K562 (cell line): ENCODE data around the gene DNM1.

Experiments
- EP300 ChIP-seq: IDR thresholded peaks from 2 replicates; pipeline ENCODE4 v1.6.1; 2012; ENCODE audit warnings: low read length, improper control_type of control experiment
- POLR2A ChIP-seq: fragments of 450-650 bp; conservative IDR thresholded peaks from 2 replicates; pipeline ENCODE4 v1.6.1; 2016
- POLR2AphosphoS5 ChIP-seq: IDR thresholded peaks from 2 replicates; pipeline ENCODE4 v1.6.1; 2011; ENCODE audit warnings: mild to moderate bottlenecking, low read depth, low read length, moderate library complexity; ENCODE audit not compliant: control insufficient read depth, insufficient read depth
- RUNX1 ChIP-seq: sonication (generic); IDR thresholded peaks from 2 replicates; pipeline ENCODE4 v1.6.1; 2016; ENCODE audit warnings: antibody characterized with exemption, low read depth
- SMARCE1 ChIP-seq: fragments of 450-650 bp; IDR thresholded peaks from 2 replicates; pipeline ENCODE4 v1.7.1; 2016; ENCODE audit warnings: mild to moderate bottlenecking
- SNRNP70 ChIP-seq: fragments of 200-400 bp; formaldehyde crosslinking; optimal IDR thresholded peaks from 2 replicates; pipeline ENCODE3; 2017; ENCODE audit warnings: low read depth, low read length
- ZKSCAN8 ChIP-seq: fragments of 200-800 bp; sonication (Bioruptor generic); IDR thresholded peaks from 2 replicates; pipeline ENCODE4 v1.6.1; 2016; ENCODE audit warnings: missing genetic modification characterization, missing compliant biosample characterization
- ZZZ3 ChIP-seq: fragments of 450-650 bp; IDR thresholded peaks from 2 replicates; pipeline ENCODE4 v1.6.1; 2016; ENCODE audit warnings: antibody characterized with exemption, mild to moderate bottlenecking, moderate library complexity
- TF ChIP-seq, protein P1 (sequence below), 3 experiments: IDR thresholded peaks in 2 of 3; conservative IDR thresholded peaks in 1 of 3; 2 replicates each; pipeline ENCODE4 v1.5.1; 2011 to 2012; ENCODE audit warnings: low read length in 3 of 3, mild to moderate bottlenecking in 3 of 3, control low read depth in 2 of 3, improper control_type of control experiment in 1 of 3, inconsistent platforms in 1 of 3, low read depth in 1 of 3, mixed read lengths in 1 of 3, moderate library complexity in 1 of 3; ENCODE audit not compliant: insufficient read depth in 2 of 3
- TF ChIP-seq, protein P2 (sequence below): sonication (generic); formaldehyde crosslinking; IDR thresholded peaks from 2 replicates; pipeline ENCODE4 v1.5.0; 2020; ENCODE audit warnings: missing genetic modification reagents

DNA sequence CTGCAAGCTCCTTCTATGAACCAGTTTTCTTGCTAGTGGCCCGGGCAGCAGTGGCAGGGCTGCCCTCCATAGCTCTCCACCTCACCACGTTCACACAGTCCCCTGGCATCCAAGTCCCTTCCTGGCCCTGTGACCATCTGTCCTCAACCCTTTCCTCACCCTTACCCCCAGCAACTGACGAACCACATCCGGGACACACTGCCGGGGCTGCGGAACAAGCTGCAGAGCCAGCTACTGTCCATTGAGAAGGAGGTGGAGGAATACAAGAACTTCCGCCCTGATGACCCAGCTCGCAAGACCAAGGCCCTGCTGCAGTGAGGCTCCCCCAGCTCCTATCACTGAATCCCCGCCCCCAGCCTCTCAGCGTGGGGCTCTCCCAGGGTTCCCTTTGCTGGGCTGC lies 18.8 kb downstream of the DNM1 start:
- TF ChIP-seq ZZZ3 (no peak), RUNX1 (no peak), ZKSCAN8 (CRISPR knock-in tag) (no peak), SMARCE1 (no peak), POLR2A (no peak), EP300 (no peak), SNRNP70 (no peak), POLR2AphosphoS5 (no peak)
- TF ChIP-seq, protein P1, sequence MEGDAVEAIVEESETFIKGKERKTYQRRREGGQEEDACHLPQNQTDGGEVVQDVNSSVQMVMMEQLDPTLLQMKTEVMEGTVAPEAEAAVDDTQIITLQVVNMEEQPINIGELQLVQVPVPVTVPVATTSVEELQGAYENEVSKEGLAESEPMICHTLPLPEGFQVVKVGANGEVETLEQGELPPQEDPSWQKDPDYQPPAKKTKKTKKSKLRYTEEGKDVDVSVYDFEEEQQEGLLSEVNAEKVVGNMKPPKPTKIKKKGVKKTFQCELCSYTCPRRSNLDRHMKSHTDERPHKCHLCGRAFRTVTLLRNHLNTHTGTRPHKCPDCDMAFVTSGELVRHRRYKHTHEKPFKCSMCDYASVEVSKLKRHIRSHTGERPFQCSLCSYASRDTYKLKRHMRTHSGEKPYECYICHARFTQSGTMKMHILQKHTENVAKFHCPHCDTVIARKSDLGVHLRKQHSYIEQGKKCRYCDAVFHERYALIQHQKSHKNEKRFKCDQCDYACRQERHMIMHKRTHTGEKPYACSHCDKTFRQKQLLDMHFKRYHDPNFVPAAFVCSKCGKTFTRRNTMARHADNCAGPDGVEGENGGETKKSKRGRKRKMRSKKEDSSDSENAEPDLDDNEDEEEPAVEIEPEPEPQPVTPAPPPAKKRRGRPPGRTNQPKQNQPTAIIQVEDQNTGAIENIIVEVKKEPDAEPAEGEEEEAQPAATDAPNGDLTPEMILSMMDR (IDR thresholded peaks at IDR 0.05 in 2 of 3, conservative IDR thresholded peaks at IDR 0.05 in 1 of 3; ENCODE audit: insufficient read depth in 2 of 3, low read depth in 1 of 3, low read length in 3 of 3): no peak
- TF ChIP-seq, protein P2, sequence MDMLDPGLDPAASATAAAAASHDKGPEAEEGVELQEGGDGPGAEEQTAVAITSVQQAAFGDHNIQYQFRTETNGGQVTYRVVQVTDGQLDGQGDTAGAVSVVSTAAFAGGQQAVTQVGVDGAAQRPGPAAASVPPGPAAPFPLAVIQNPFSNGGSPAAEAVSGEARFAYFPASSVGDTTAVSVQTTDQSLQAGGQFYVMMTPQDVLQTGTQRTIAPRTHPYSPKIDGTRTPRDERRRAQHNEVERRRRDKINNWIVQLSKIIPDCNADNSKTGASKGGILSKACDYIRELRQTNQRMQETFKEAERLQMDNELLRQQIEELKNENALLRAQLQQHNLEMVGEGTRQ (CRISPR knock-in tag): no peak
